ENCODE results near the gene PLOD2. TPM values are rescaled to one million over a fixed set of nuclear protein-coding genes. Genes with fewer than 3 reads are reported as not detected.

Gene PLOD2
- total RNA-seq, 1 donor = 46.1 TPM

DNA sequence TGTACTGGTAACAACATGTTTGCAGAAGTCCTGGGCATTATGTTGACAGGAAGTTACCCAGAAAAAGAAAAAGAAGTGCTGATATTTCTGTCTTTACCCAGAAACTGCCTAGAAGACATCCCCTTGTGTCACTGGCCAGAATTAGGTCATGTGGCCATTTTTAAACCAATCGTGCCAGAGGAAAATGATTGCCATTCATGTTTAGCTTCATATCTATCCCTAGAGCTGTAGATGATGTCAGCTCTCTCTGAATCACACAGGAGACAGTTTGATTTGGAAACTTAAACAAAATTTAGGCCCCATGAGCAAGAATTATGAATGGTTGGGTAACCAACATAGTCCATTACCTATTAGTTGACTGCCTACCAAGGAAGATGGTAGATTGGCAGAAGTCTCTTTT is 8.9 kb upstream of the PLOD2 start:
- TF ChIP-seq, protein P1, sequence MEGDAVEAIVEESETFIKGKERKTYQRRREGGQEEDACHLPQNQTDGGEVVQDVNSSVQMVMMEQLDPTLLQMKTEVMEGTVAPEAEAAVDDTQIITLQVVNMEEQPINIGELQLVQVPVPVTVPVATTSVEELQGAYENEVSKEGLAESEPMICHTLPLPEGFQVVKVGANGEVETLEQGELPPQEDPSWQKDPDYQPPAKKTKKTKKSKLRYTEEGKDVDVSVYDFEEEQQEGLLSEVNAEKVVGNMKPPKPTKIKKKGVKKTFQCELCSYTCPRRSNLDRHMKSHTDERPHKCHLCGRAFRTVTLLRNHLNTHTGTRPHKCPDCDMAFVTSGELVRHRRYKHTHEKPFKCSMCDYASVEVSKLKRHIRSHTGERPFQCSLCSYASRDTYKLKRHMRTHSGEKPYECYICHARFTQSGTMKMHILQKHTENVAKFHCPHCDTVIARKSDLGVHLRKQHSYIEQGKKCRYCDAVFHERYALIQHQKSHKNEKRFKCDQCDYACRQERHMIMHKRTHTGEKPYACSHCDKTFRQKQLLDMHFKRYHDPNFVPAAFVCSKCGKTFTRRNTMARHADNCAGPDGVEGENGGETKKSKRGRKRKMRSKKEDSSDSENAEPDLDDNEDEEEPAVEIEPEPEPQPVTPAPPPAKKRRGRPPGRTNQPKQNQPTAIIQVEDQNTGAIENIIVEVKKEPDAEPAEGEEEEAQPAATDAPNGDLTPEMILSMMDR (IDR thresholded peaks at IDR 0.05; ENCODE audit: insufficient read depth, low read length) = no peak
- H3K4me3 ChIP-seq (ENCODE audit: low read depth, low read length) = no peak overlapping the region
- DNase-seq (ENCODE audit: low read depth) = no peak

DNA sequence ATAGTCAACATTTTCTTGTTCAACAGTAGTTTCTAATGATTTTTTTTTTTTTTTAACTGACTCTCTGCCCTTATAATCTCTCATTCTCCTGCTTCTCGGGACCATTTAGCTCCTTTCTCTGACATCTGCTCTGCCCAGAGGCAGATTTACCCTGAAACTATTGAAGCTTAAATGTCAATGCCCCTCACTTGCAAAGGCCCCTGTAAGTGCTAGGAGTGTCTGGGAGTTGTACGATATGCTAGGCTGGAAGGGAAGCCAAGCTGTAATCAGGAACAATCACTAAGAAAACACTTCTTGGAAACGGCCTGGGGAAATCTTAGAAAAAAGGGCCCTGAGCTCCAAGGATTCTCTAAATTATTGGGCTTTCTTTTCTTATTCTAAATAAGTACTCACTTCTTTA is 5.8 kb upstream of the PLOD2 start:
- TF ChIP-seq, protein P1 (IDR thresholded peaks at IDR 0.05; ENCODE audit: insufficient read depth, low read length) = no peak
- no peak overlapping the region for H3K4me3 ChIP-seq (ENCODE audit: low read depth, low read length)
- peak; percentile 88 for DNase-seq (ENCODE audit: low read depth)

DNA sequence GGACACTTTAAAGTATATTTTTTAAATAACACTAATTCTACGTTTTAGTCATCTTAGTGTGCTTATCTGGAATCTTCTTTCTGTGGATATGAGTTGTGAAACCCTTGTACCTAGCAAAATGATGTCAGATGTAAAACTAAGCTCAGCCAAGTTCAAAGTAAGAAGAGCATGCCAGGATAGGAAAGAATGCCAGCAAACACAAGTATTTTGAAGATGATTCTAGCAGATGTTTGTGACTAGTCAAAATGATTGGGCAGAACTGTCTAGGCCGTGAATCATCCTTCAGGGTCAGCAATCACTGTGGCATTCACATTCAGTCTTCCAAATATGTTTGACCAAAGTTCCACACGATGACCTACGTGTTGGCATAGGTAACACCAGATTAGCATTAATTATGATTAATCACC is 5.4 kb upstream of the PLOD2 start:
- no peak overlapping the region for H3K4me3 ChIP-seq (ENCODE audit: low read depth, low read length)
- TF ChIP-seq, protein P1 (IDR thresholded peaks at IDR 0.05; ENCODE audit: insufficient read depth, low read length) = no peak
- DNase-seq (ENCODE audit: low read depth) = peak; percentile 95

DNA sequence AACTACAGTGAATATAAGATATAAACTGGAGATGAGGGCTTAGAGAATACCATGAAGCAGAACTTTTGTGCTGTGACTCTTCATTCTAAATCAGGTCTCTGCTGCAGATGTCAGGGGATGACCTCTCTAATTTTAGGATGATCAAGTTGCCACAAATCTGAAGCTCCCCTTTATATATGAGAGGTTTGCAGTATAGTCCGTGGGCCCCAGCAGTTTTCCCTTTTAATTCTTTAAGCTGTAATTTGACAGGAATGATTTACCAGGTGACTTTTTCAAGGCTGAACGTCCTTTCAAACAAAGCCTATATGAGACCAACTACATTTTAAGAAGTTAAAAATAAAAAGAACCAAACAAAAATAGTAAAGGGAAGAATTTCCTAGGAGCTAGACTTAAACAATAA is 4.9 kb upstream of the PLOD2 start:
- no peak overlapping the region for H3K4me3 ChIP-seq (ENCODE audit: low read depth, low read length)

DNA sequence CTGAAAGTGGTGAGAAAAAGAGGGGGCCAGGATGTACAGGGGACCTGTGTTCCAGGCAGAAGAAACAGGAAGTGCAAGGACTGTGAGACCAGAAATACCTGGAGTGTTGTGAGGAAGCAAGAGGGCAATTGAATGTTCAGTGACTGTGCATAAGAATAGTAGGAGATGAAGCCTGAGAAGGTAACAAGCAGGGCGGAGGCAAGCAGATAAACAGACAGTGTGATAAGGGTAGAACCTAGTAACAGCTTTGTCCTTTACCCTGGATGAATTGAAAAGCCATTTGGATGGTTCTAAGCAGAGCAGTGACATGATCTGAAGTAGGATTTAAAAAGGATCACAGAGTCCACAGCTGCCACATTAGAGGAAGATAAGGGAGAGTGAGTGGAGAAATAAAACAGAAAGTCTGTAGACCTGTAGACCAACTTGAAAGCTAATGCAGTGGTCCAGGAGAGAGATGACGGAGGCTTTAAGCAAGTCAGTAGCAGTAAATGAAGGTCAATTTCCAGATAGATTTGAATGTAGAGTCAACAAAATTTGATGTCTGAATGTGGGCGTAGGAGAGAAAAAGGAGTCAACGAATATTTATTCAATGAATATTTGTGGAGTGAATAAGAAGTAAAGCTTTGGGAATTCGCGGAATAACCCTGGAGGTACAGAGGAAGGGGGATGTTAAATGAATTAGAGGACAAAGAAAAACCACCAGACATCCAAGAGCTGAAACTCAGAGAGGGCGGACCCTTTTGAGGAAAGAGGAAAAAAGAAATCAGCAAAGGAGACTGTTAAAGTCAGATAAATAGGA is 4.2 kb upstream of the PLOD2 start:
- TF ChIP-seq, protein P1 (IDR thresholded peaks at IDR 0.05; ENCODE audit: insufficient read depth, low read length) = no peak
- no peak overlapping the region for H3K4me3 ChIP-seq (ENCODE audit: low read depth, low read length)
- DNase-seq (ENCODE audit: low read depth) = peak; percentile 73

More for the DNA sequence above, 4.9 kb upstream of the PLOD2 start:
- no peak for DNase-seq (ENCODE audit: low read depth)
- TF ChIP-seq, protein P1 (IDR thresholded peaks at IDR 0.05; ENCODE audit: insufficient read depth, low read length) = no peak

DNA sequence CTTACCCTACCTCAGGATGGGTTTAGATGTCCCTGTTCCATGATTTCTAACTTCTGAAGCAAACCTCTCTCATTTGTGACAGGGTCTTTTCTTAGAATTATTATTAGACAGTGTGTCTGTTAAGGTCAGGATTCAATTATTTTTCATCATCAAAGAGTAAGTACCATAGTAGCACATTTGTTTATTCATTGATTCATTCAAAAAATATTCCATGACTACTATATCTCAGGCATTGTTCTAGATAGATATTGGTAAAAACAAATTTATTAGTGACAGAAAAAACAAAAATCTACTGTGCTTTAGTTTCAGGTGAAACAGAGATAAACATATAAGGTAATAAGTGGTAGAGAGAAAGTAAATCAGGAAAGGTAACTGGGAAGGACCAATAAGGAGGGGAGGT is 3.5 kb upstream of the PLOD2 start:
- H3K4me3 ChIP-seq (ENCODE audit: low read depth, low read length) = no peak overlapping the region
- TF ChIP-seq, protein P1 (IDR thresholded peaks at IDR 0.05; ENCODE audit: insufficient read depth, low read length) = no peak
- DNase-seq (ENCODE audit: low read depth) = no peak
